ENCODE data around the gene WBP2. TPM values are rescaled to one million over a fixed set of nuclear protein-coding genes. Genes with fewer than 3 reads are reported as not detected.

WBP2 gene
- total RNA-seq, 1 experiment from 2014 or later, result 72.3 TPM

DNA sequence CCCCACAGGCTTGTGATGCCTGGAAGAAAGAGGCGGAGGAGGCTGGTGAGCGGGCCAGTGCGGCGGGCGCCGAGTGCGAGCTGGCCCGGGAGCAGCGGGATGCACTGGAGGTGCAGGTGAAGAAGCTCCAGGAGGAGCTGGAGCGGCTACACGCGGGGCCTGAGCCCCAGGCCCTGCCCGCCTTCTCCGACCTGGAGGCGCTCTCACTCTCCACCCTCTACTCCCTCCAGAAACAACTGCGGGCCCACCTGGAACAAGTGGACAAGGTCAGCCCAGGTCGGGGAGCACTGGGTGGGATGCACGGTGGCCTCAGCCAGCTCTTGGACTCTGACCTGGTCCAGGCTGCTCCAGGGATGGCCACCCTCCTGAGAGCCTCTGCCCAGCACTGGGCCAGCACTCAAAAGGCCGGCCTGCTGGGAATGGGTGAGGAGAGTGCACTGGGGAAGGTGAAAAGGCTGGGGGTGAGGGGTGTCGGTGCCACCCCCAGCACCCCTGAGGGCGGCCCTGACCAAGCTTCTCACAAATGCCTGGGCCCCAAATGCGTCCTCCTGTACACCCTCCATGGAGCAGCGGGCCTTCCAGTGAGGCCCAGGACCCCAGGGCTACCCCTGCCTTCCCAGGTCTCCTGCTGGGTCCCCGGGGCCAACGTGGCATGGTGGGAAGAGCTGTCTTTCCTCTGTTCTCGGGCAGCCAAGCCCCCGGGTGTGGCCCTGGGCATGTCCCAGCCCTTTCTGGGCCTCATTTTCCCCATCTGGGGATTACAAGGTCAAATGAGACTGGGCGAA is 31.7 kb downstream of the WBP2 start:
- no peaks in the 10 kb centered on the region for H3K4me1 Mint-ChIP-seq (ENCODE audit: low read depth, unreplicated experiment)
- H3K27ac Mint-ChIP-seq (ENCODE audit: unreplicated experiment), result no peak overlapping the region
- no peaks in the 10 kb centered on the region for H3K9me3 ChIP-seq
- peaks cover 11% of the 10 kb centered on the region for H3K36me3 Mint-ChIP-seq (ENCODE audit: insufficient read depth, unreplicated experiment)
- H3K27me3 Mint-ChIP-seq (ENCODE audit: insufficient read depth, unreplicated experiment), result no peaks in the 10 kb centered on the region
- H3K9me3 Mint-ChIP-seq (ENCODE audit: unreplicated experiment), result no peaks in the 10 kb centered on the region
- no peak for DNase-seq
- no peaks in the 10 kb centered on the region; the same call in 1 of the 2 replicates for H3K4me1 ChIP-seq
- no peak overlapping the region for H3K4me3 ChIP-seq (ENCODE audit: low read depth, low read length)
- ChIA-PET POLR2A (interaction anchor here (1.8 kb wide), 1 partner anchor 43 kb away, joined by 6 read pairs; no protein-coding TSS in a partner anchor), CTCF (interaction anchor here (0.5 kb wide), 2 partner anchors 53 to 554 kb away, joined by 4 to 6 read pairs; no protein-coding TSS in a partner anchor)
- intact Hi-C loops (cut with micrococcal nuclease; ENCODE audit: unreplicated experiment), result no loop called here
- H3K4me3 Mint-ChIP-seq (ENCODE audit: unreplicated experiment), result no peak overlapping the region
- TF ChIP-seq, protein P1, sequence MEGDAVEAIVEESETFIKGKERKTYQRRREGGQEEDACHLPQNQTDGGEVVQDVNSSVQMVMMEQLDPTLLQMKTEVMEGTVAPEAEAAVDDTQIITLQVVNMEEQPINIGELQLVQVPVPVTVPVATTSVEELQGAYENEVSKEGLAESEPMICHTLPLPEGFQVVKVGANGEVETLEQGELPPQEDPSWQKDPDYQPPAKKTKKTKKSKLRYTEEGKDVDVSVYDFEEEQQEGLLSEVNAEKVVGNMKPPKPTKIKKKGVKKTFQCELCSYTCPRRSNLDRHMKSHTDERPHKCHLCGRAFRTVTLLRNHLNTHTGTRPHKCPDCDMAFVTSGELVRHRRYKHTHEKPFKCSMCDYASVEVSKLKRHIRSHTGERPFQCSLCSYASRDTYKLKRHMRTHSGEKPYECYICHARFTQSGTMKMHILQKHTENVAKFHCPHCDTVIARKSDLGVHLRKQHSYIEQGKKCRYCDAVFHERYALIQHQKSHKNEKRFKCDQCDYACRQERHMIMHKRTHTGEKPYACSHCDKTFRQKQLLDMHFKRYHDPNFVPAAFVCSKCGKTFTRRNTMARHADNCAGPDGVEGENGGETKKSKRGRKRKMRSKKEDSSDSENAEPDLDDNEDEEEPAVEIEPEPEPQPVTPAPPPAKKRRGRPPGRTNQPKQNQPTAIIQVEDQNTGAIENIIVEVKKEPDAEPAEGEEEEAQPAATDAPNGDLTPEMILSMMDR (IDR thresholded peaks at IDR 0.05; ENCODE audit: insufficient read depth in 1 of 2, low read depth in 1 of 2, low read length in 1 of 2, severe bottlenecking in 1 of 2, unreplicated experiment in 1 of 2), result no peak
- H3K36me3 ChIP-seq (ENCODE audit: control insufficient read depth, insufficient read depth, low read length), result peaks cover 1% of the 10 kb centered on the region
- no TSS peak for BruUV-seq (replicated peaks)
- H3K27me3 ChIP-seq (replicated peaks; ENCODE audit: control insufficient read depth, insufficient read depth, low read length), result no peaks in the 10 kb centered on the region

DNA sequence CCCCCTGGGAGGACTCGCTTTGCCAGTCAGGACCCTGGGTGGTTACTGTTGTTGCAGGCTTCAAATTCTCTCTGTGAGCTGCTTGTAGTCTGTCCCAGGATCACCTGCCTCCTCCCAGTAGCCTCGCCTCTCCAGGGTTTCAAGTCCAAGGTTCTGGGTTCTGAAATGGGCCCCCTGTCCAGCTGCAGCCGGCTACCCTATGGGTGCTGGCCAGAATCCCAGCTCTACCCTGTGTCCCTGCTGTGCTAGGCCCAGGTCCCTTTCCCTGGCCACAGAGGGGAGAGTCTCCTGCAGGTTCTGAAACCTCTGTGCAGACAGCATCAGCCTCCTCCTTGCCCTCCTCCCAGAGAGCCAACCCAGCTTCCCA is 32.4 kb downstream of the WBP2 start:
- Histone ChIP-seq H3K27me3 (replicated peaks; ENCODE audit: control insufficient read depth, insufficient read depth, low read length) (no peaks in the 10 kb centered on the region), H3K36me3 (ENCODE audit: control insufficient read depth, insufficient read depth, low read length) (peaks cover 1% of the 10 kb centered on the region), H3K9me3 (no peaks in the 10 kb centered on the region), H3K4me1 (no peaks in the 10 kb centered on the region; the same call in 1 of the 2 replicates), H3K4me3 (ENCODE audit: low read depth, low read length) (no peak overlapping the region)
- Mint-ChIP-seq H3K36me3 (ENCODE audit: insufficient read depth, unreplicated experiment) (peaks cover 4% of the 10 kb centered on the region), H3K27ac (ENCODE audit: unreplicated experiment) (no peak overlapping the region), H3K9me3 (ENCODE audit: unreplicated experiment) (no peaks in the 10 kb centered on the region), H3K4me3 (ENCODE audit: unreplicated experiment) (no peak overlapping the region), H3K27me3 (ENCODE audit: insufficient read depth, unreplicated experiment) (no peaks in the 10 kb centered on the region), H3K4me1 (ENCODE audit: low read depth, unreplicated experiment) (no peaks in the 10 kb centered on the region)
- no peak for DNase-seq
- TF ChIP-seq, protein P1 (IDR thresholded peaks at IDR 0.05; ENCODE audit: insufficient read depth in 1 of 2, low read depth in 1 of 2, low read length in 1 of 2, severe bottlenecking in 1 of 2, unreplicated experiment in 1 of 2), result no peak
- ChIA-PET CTCF (interaction anchor here (0.5 kb wide), 2 partner anchors 53 to 554 kb away, joined by 4 to 6 read pairs; no protein-coding TSS in a partner anchor), POLR2A (interaction anchor here (1.8 kb wide), 1 partner anchor 43 kb away, joined by 6 read pairs; no protein-coding TSS in a partner anchor)
- BruUV-seq (replicated peaks), result no TSS peak
- intact Hi-C loops (cut with micrococcal nuclease; ENCODE audit: unreplicated experiment), result no loop called here

DNA sequence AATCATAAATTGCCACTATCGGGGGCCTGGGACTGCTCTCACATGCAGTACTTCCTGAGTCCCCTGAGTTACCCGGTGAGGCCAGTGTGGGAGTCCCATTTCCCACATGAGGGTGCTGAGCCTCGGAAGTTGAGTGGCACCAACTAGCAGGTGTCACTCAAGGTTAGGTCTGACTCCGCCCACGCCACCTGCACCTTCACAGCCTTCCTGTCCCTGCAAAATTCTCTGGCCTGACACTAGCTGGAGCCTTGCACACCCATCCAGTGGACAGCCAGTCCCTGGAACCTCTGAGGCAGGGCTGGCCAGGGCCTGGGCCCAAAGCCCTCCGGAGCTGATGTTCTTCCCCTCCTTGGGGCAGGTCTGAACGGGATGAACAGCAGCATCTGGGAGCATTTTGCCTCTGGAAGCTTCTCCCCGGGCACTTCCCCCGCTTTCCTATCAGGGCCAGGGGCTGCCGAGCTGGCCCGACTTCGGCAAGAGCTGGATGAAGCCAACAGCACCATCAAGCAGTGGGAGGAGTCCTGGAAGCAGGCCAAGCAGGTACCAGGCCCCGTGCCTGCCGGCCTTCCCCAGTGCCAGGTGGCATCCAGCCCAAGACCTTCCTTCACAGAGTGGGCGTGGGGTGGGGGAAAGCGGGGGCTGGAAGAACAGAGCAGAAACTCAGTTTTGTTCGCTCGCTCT is 32.9 kb downstream of the WBP2 start:
- H3K9me3 Mint-ChIP-seq (ENCODE audit: unreplicated experiment), result no peaks in the 10 kb centered on the region
- intact Hi-C loops (cut with micrococcal nuclease; ENCODE audit: unreplicated experiment), result no loop called here
- POLR2A ChIA-PET, result no interaction called here
- H3K4me3 Mint-ChIP-seq (ENCODE audit: unreplicated experiment), result no peak overlapping the region
- no peak overlapping the region for H3K27ac Mint-ChIP-seq (ENCODE audit: unreplicated experiment)
- H3K4me3 ChIP-seq (ENCODE audit: low read depth, low read length), result no peak overlapping the region
- TF ChIP-seq, protein P1 (IDR thresholded peaks at IDR 0.05; ENCODE audit: insufficient read depth in 1 of 2, low read depth in 1 of 2, low read length in 1 of 2, severe bottlenecking in 1 of 2, unreplicated experiment in 1 of 2), result no peak
- no peaks in the 10 kb centered on the region; the same call in 1 of the 2 replicates for H3K4me1 ChIP-seq
- peak in 1 of 2 experiments; percentile 38 for DNase-seq
- H3K27me3 Mint-ChIP-seq (ENCODE audit: insufficient read depth, unreplicated experiment), result no peaks in the 10 kb centered on the region
- no peaks in the 10 kb centered on the region for H3K27me3 ChIP-seq (replicated peaks; ENCODE audit: control insufficient read depth, insufficient read depth, low read length)
- no peaks in the 10 kb centered on the region for H3K4me1 Mint-ChIP-seq (ENCODE audit: low read depth, unreplicated experiment)
- no peaks in the 10 kb centered on the region for H3K9me3 ChIP-seq
- peaks cover 5% of the 10 kb centered on the region for H3K36me3 Mint-ChIP-seq (ENCODE audit: insufficient read depth, unreplicated experiment)
- peaks cover 1% of the 10 kb centered on the region for H3K36me3 ChIP-seq (ENCODE audit: control insufficient read depth, insufficient read depth, low read length)
- CTCF ChIA-PET, result no interaction called here
- BruUV-seq (replicated peaks), result no TSS peak

Data from Caco-2 (cell line).